WTC11 (cell line): ENCODE data around the gene OGDH.

Experiments
- CBFB ChIP-seq: sonication (generic); formaldehyde crosslinking; IDR thresholded peaks from 2 replicates; pipeline ENCODE4 v1.8.1; 2022; ENCODE audit warnings: mild to moderate bottlenecking, low read depth, missing genetic modification reagents
- TF ChIP-seq, protein P1 (sequence below): sonication (generic); formaldehyde crosslinking; conservative IDR thresholded peaks from 2 replicates; pipeline ENCODE4 v1.8.1; 2022; ENCODE audit warnings: mild to moderate bottlenecking, missing genetic modification reagents

DNA sequence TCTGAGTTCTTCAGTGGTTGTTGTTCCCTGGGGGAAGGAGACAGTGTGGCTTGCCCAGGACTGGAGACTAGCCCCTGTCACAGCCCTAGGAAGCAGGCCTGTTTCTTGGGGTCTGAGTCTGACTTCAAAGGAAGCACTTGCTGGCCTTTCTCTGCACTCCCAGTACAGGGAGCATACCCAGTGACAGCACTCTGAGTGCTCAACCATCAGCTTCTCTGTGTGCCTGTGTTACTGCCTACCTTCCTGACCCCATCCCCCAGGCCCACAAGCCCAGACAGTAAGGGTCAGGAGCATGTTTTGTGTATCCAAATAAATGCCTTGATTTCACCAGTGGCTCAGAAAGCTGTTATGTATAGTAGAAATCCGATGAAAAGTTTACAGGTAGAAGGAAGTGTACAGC, 48.9 kb downstream of the OGDH start:
- TF ChIP-seq CBFB (CRISPR knock-in tag), result no peak
- TF ChIP-seq, protein P1, sequence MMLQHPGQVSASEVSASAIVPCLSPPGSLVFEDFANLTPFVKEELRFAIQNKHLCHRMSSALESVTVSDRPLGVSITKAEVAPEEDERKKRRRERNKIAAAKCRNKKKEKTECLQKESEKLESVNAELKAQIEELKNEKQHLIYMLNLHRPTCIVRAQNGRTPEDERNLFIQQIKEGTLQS (CRISPR knock-in tag), result no peak
